Jurkat, Clone E6-1 (cell line): ENCODE results near the gene CLCN7.
A peak's percentile ranks its signal among the peaks of the same experiment; 100 is the strongest.

Source experiments
- DNase-seq: peaks from one replicate; pipeline ENCODE4 v3.0.0-alpha.2; 2011; ENCODE audit warnings: low read depth, low spot score
- H3K4me3 ChIP-seq: 2 replicates; pipeline ENCODE4 v1.5.1; 2011; ENCODE audit warnings: mild to moderate bottlenecking, low read length, control low read depth, moderate library complexity

Gene CLCN7

GRCh38 chr16:1426734-1427471, 47.9 kb downstream of the CLCN7 start:
- no peak overlapping the region for H3K4me3 ChIP-seq
- DNase-seq, result no peak

- H3K4me3 ChIP-seq, result no peak overlapping the region
- no peak for DNase-seq
Observed at GRCh38 chr16:1425616-1426370, 49.0 kb downstream of the CLCN7 start.

- DNase-seq, result no peak
- H3K4me3 ChIP-seq, result no peak overlapping the region
Observed at GRCh38 chr16:1424028-1424427, 50.8 kb downstream of the CLCN7 start.

GRCh38 chr16:1422076-1422475, 52.8 kb downstream of the CLCN7 start:
- H3K4me3 ChIP-seq, result no peak overlapping the region
- no peak for DNase-seq

GRCh38 chr16:1420111-1420539, 54.7 kb downstream of the CLCN7 start:
- DNase-seq, result no peak
- peak overlapping the region; percentile 99 for H3K4me3 ChIP-seq

- H3K4me3 ChIP-seq, result no peak overlapping the region
- DNase-seq, result no peak
Observed at GRCh38 chr16:1416521-1416941, 58.3 kb downstream of the CLCN7 start.

- DNase-seq, result peak; percentile 37
- peak within 1 kb of the TSS; percentile 68 for H3K4me3 ChIP-seq
Observed at GRCh38 chr16:1414532-1415260, 60.1 kb downstream of the CLCN7 start, which contains the start of gene UNKL. UNKL (minus strand) TSS chr16:1414704; CDS start chr16:1414691, 13 bp downstream.

- H3K4me3 ChIP-seq, result peak overlapping the region; percentile 68
- DNase-seq, result peak; percentile 51
Observed at GRCh38 chr16:1413684-1414531, 60.9 kb downstream of the CLCN7 start.

- no peak for DNase-seq
- H3K4me3 ChIP-seq, result no peak overlapping the region
Observed at GRCh38 chr16:1412847-1413246, 62.0 kb downstream of the CLCN7 start.

GRCh38 chr16:1408171-1408837, 66.5 kb downstream of the CLCN7 start:
- H3K4me3 ChIP-seq, result peak overlapping the region; percentile 71

GRCh38 chr16:1407753-1408152, 67.1 kb downstream of the CLCN7 start:
- DNase-seq, result no peak
- H3K4me3 ChIP-seq, result peak overlapping the region; percentile 37

More at GRCh38 chr16:1408171-1408837, 66.5 kb downstream of the CLCN7 start:
- DNase-seq, result peak; percentile 82

GRCh38 chr16:1403733-1404132, 71.1 kb downstream of the CLCN7 start:
- no peak for DNase-seq
- no peak overlapping the region for H3K4me3 ChIP-seq

GRCh38 chr16:1403036-1403435, 71.8 kb downstream of the CLCN7 start:
- no peak overlapping the region for H3K4me3 ChIP-seq
- DNase-seq, result no peak

- DNase-seq, result no peak
- H3K4me3 ChIP-seq, result no peak overlapping the region
Observed at GRCh38 chr16:1401758-1402154, 73.1 kb downstream of the CLCN7 start.

- H3K4me3 ChIP-seq, result no peak overlapping the region
- DNase-seq, result no peak
Observed at GRCh38 chr16:1401061-1401757, 73.6 kb downstream of the CLCN7 start.

GRCh38 chr16:1398826-1399581, 75.8 kb downstream of the CLCN7 start:
- DNase-seq, result no peak

GRCh38 chr16:1398351-1398750, 76.5 kb downstream of the CLCN7 start:
- H3K4me3 ChIP-seq, result no peak overlapping the region
- no peak for DNase-seq

More at GRCh38 chr16:1398826-1399581, 75.8 kb downstream of the CLCN7 start:
- no peak overlapping the region for H3K4me3 ChIP-seq
